OCI-LY1 (cell line): Measurements from ENCODE around the gene YAP1.

Source experiments
- H2AFZ ChIP-seq: fragments of 200-600 bp; sonication (generic), shearing (Covaris generic); 2 replicates; pipeline ENCODE4 v1.6.0; 2014; ENCODE audit warnings: antibody characterized with exemption, mild to moderate bottlenecking, low read length
- H3F3A ChIP-seq: fragments of 200-600 bp; sonication (generic), shearing (Covaris generic); 2 replicates; pipeline ENCODE4 v1.6.0; 2014; ENCODE audit warnings: mild to moderate bottlenecking, antibody characterized with exemption, low read length, moderate library complexity; ENCODE audit not compliant: insufficient read depth
- H3K27ac ChIP-seq: fragments of 200-600 bp; sonication (generic); 2 replicates; pipeline ENCODE4 v1.5.1; 2014; ENCODE audit warnings: low read length, mixed run types, mild to moderate bottlenecking, low read depth; ENCODE audit not compliant: poor library complexity, severe bottlenecking
- H3K27me3 ChIP-seq: fragments of 200-600 bp; sonication (generic); 2 replicates; pipeline ENCODE4 v1.6.0; 2014; ENCODE audit warnings: antibody characterized with exemption, mild to moderate bottlenecking, low read length, moderate library complexity; ENCODE audit not compliant: insufficient read depth
- H3K36me3 ChIP-seq: fragments of 200-600 bp; sonication (generic); 2 replicates; pipeline ENCODE4 v1.6.1; 2014; ENCODE audit warnings: mild to moderate bottlenecking, antibody characterized with exemption, low read length, moderate library complexity, mixed read lengths; ENCODE audit not compliant: insufficient read depth
- H3K4me1 ChIP-seq: fragments of 200-600 bp; sonication (generic); 2 replicates; pipeline ENCODE4 v1.5.1; 2014; ENCODE audit warnings: mild to moderate bottlenecking, low read length, moderate library complexity; ENCODE audit not compliant: insufficient read depth, severe bottlenecking
- H3K4me2 ChIP-seq: fragments of 200-600 bp; sonication (generic), shearing (Covaris generic); 2 replicates; pipeline ENCODE4 v1.6.1; 2014; ENCODE audit warnings: low read length
- H3K4me3 ChIP-seq: fragments of 200-600 bp; sonication (generic); 2 replicates; pipeline ENCODE4 v1.5.1; 2014; ENCODE audit warnings: low read length, low read depth, mild to moderate bottlenecking, mixed read lengths; ENCODE audit not compliant: poor library complexity, severe bottlenecking
- H3K79me2 ChIP-seq: fragments of 200-600 bp; shearing (Covaris generic); 2 replicates; pipeline ENCODE4 v1.6.1; 2016; ENCODE audit warnings: mixed run types, low read length, mixed read lengths; ENCODE audit not compliant: insufficient read depth
- H3K9ac ChIP-seq: fragments of 200-600 bp; sonication (generic), shearing (Covaris generic); 2 replicates; pipeline ENCODE4 v1.6.1; 2014; ENCODE audit warnings: mild to moderate bottlenecking, low read length, mixed read lengths
- H3K9me2 ChIP-seq: fragments of 200-600 bp; sonication (generic), shearing (Covaris generic); 2 replicates; pipeline ENCODE4 v1.6.1; 2014; ENCODE audit warnings: low read depth, mild to moderate bottlenecking, low read length, mixed read lengths
- H3K9me3 ChIP-seq: fragments of 200-600 bp; shearing (Covaris generic); 2 replicates; pipeline ENCODE4 v1.6.1; 2014; ENCODE audit warnings: low read length, mixed read lengths
- H4K20me1 ChIP-seq: fragments of 200-600 bp; sonication (generic), shearing (Covaris generic); 2 replicates; pipeline ENCODE4 v1.6.0; 2016; ENCODE audit warnings: mild to moderate bottlenecking, low read length; ENCODE audit not compliant: insufficient read depth
- EZH2 ChIP-seq: fragments of 200-600 bp; sonication (generic), shearing (Covaris generic); IDR thresholded peaks from 2 replicates; pipeline ENCODE4 v1.8.0; 2017; ENCODE audit warnings: borderline replicate concordance, mixed run types, mild to moderate bottlenecking, antibody characterized with exemption, low read length, moderate library complexity, mixed read lengths
- TF ChIP-seq, protein P1 (sequence below): fragments of 200-600 bp; sonication (generic), shearing (Covaris generic); IDR thresholded peaks from 2 replicates; pipeline ENCODE4 v1.5.1; 2017; ENCODE audit warnings: mild to moderate bottlenecking, antibody characterized with exemption, low read length, moderate library complexity, mixed read lengths

YAP1 gene

DNA sequence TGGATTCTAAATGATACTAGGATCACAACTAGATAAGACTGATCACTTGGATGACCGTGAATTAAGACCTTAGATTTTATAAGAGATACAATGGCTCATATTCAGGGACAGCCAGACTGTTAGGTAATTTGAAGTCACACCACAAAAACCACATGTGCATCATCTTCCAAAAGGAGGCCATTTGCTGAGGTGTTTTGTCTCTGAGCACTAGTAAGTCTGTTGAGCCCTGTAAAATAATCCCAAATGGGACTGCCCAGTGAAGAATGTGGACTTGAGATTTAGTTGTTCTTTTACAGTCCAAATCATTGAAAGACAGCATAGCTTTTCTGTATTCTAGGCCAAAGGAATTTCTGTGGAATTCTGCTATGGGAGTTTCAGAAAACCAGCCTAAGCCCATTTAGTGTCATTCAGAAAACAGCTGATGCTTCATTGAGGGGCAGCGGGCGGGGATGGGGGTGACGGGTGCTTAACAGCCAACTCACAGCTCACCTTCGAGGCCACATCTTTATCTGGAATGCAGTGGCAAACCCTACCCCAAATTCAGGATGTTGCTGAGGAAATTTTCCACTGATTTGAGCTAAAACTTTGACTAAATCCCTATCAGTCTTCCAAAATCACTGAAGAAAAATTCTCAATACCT is 127.0 kb downstream of the YAP1 start:
- H3K4me1 ChIP-seq, result peaks cover 19% of the 10 kb centered on the region
- no peak overlapping the region for H2AFZ ChIP-seq
- H3K27me3 ChIP-seq, result no peaks in the 10 kb centered on the region
- H3K4me3 ChIP-seq, result no peak overlapping the region
- H3K9me2 ChIP-seq, result no peaks in the 10 kb centered on the region
- no peaks in the 10 kb centered on the region for H3K9me3 ChIP-seq
- no peak overlapping the region for H3K4me2 ChIP-seq
- no peaks in the 10 kb centered on the region for H3F3A ChIP-seq
- H3K36me3 ChIP-seq, result no peaks in the 10 kb centered on the region
- no peak overlapping the region for H3K27ac ChIP-seq
- H3K79me2 ChIP-seq, result no peaks in the 10 kb centered on the region
- no peak for TF ChIP-seq EZH2
- TF ChIP-seq, protein P1, sequence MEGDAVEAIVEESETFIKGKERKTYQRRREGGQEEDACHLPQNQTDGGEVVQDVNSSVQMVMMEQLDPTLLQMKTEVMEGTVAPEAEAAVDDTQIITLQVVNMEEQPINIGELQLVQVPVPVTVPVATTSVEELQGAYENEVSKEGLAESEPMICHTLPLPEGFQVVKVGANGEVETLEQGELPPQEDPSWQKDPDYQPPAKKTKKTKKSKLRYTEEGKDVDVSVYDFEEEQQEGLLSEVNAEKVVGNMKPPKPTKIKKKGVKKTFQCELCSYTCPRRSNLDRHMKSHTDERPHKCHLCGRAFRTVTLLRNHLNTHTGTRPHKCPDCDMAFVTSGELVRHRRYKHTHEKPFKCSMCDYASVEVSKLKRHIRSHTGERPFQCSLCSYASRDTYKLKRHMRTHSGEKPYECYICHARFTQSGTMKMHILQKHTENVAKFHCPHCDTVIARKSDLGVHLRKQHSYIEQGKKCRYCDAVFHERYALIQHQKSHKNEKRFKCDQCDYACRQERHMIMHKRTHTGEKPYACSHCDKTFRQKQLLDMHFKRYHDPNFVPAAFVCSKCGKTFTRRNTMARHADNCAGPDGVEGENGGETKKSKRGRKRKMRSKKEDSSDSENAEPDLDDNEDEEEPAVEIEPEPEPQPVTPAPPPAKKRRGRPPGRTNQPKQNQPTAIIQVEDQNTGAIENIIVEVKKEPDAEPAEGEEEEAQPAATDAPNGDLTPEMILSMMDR, result no peak
- no peaks in the 10 kb centered on the region for H4K20me1 ChIP-seq
- H3K9ac ChIP-seq, result no peak overlapping the region

DNA sequence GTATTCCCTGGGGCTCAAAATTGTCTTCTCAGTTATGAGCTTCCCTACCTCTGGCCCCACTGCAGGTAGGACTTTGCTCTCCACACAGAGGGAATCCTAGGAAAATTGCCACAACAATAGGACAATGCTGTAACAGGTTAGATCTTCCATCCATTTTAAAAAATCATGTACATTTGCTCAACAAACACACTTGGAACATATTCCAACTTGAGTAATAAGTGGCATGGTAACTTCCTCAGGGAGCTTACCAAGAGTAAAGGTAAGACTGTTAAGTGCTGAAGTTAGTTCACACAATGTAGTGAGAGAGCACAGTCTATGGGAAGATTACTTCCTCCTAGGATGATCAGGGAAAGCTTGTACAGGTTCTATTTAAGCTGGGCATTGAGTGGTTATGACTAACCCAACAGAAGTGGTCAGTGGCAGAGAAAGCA is 128.2 kb downstream of the YAP1 start:
- Histone ChIP-seq H3K9ac (no peak overlapping the region), H3K4me3 (no peak overlapping the region), H2AFZ (no peak overlapping the region), H3K27ac (no peak overlapping the region), H3F3A (no peaks in the 10 kb centered on the region), H3K4me1 (peaks cover 19% of the 10 kb centered on the region), H3K36me3 (no peaks in the 10 kb centered on the region), H3K79me2 (no peaks in the 10 kb centered on the region), H3K9me3 (no peaks in the 10 kb centered on the region), H3K27me3 (no peaks in the 10 kb centered on the region), H4K20me1 (no peaks in the 10 kb centered on the region), H3K9me2 (no peaks in the 10 kb centered on the region), H3K4me2 (no peak overlapping the region)
- TF ChIP-seq, protein P1, result no peak
- no peak for TF ChIP-seq EZH2

DNA sequence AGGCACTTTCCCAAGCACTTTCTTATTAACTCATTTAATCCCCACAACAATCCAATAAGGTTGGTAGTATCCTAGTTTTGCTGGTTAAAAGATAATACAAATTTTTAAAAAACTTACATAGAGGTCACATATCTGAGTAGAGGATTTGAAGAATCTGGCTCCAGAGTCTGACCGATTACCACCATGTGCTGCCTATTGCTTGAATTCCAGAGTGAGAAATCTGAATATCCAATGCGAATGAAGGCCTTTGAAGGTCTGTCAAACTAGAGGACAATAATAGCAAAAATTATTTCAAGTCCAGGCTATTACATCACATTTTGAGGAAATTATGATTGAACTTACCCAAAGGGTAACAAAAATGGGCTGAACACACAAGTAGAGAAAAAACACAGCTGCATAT is 129.2 kb downstream of the YAP1 start:
- Histone ChIP-seq H3K9me3 (no peaks in the 10 kb centered on the region), H2AFZ (no peak overlapping the region), H3F3A (no peaks in the 10 kb centered on the region), H3K27me3 (no peaks in the 10 kb centered on the region), H3K36me3 (no peaks in the 10 kb centered on the region), H3K79me2 (no peaks in the 10 kb centered on the region), H3K4me3 (no peak overlapping the region), H3K9me2 (no peaks in the 10 kb centered on the region), H3K27ac (no peak overlapping the region), H4K20me1 (no peaks in the 10 kb centered on the region), H3K9ac (no peak overlapping the region), H3K4me2 (no peak overlapping the region), H3K4me1 (peaks cover 19% of the 10 kb centered on the region)
- TF ChIP-seq EZH2, result no peak
- TF ChIP-seq, protein P1, result no peak
